HG02763 (cell line): ENCODE measurements around the gene KIF18B.

Experiments used
- ATAC-seq: cut with Tn5 transposase; IDR thresholded peaks from one replicate; pipeline ENCODE4 v1.9.1; 2021; ENCODE audit warnings: mild to moderate bottlenecking, moderate library complexity; ENCODE audit not compliant: unreplicated experiment

Gene KIF18B

GRCh38 chr17:44947461-44948314, at the start of gene KIF18B:
Gene KIF18B (minus strand): TSS chr17:44947773. CDS start chr17:44936344, 11,429 bp downstream.
- peak; percentile 94 for ATAC-seq

GRCh38 chr17:44996304-44996703, 48.7 kb upstream of the KIF18B start:
- ATAC-seq, result no peak

GRCh38 chr17:44995436-44996001, 47.9 kb upstream of the KIF18B start:
- ATAC-seq, result no peak

GRCh38 chr17:44992242-44992939, 44.8 kb upstream of the KIF18B start:
- no peak for ATAC-seq

GRCh38 chr17:44990994-44991393, 43.4 kb upstream of the KIF18B start:
- no peak for ATAC-seq

GRCh38 chr17:44989552-44990138, 42.1 kb upstream of the KIF18B start:
- ATAC-seq, result no peak

- no peak for ATAC-seq
Measured at GRCh38 chr17:44988044-44988942, 40.7 kb upstream of the KIF18B start.

GRCh38 chr17:44983563-44983962, 36.0 kb upstream of the KIF18B start:
- no peak for ATAC-seq

GRCh38 chr17:44982113-44982702, 34.6 kb upstream of the KIF18B start:
- ATAC-seq, result no peak

GRCh38 chr17:44981221-44981968, 33.8 kb upstream of the KIF18B start:
- no peak for ATAC-seq

- ATAC-seq, result no peak
Measured at GRCh38 chr17:44979426-44979995, 31.9 kb upstream of the KIF18B start.

GRCh38 chr17:44978807-44979206, 31.2 kb upstream of the KIF18B start:
- no peak for ATAC-seq

GRCh38 chr17:44977814-44978550, 30.4 kb upstream of the KIF18B start:
- ATAC-seq, result no peak

GRCh38 chr17:44977065-44977464, 29.5 kb upstream of the KIF18B start:
- no peak for ATAC-seq

- no peak for ATAC-seq
Measured at GRCh38 chr17:44976206-44976605, 28.6 kb upstream of the KIF18B start.

GRCh38 chr17:44972953-44973352, 25.4 kb upstream of the KIF18B start:
- ATAC-seq, result no peak

- ATAC-seq, result no peak
Measured at GRCh38 chr17:44971776-44972483, 24.4 kb upstream of the KIF18B start.
